Lung (tissue), 12 donors: ENCODE measurements around the gene COL6A6. TPM values are rescaled to one million over a fixed set of nuclear protein-coding genes. Genes with fewer than 3 reads are reported as not detected.

Experiments used
- ATAC-seq: fragments of 200-7000 bp; cut with Tn5 transposase; one replicate; pipeline ENCODE4 v1.9.1; 2020; ENCODE audit warnings: moderate number of reproducible peaks; ENCODE audit not compliant: insufficient read depth, low FRiP score
- DNase-seq, 3 donors: peaks; one replicate each; pipeline ENCODE4 v3.0.0-alpha.2; 2013 to 2017
- H3K27ac ChIP-seq, 2 donors: one replicate each; pipeline ENCODE4 v1.5.1; 2013; ENCODE audit warnings: mild to moderate bottlenecking in 2 of 2, moderate library complexity in 2 of 2, control low read depth in 1 of 2, inconsistent platforms in 1 of 2, low read depth in 1 of 2, low read length in 1 of 2
- H3K27me3 ChIP-seq, 3 donors: one replicate each; pipeline ENCODE4 v1.5.1; 2013; ENCODE audit warnings: low read length in 2 of 3; ENCODE audit not compliant: control insufficient read depth in 3 of 3, insufficient read depth in 3 of 3
- H3K36me3 ChIP-seq, 4 donors: one replicate each; pipeline ENCODE4 v1.5.1; 2013; ENCODE audit warnings: low read length in 4 of 4, mild to moderate bottlenecking in 1 of 4, moderate library complexity in 1 of 4; ENCODE audit not compliant: control insufficient read depth in 4 of 4, insufficient read depth in 4 of 4
- H3K4me1 ChIP-seq, 5 donors: one replicate each; pipeline ENCODE4 v1.5.1; 2013; ENCODE audit warnings: low read length in 5 of 5, mild to moderate bottlenecking in 2 of 5, moderate library complexity in 1 of 5; ENCODE audit not compliant: control insufficient read depth in 5 of 5, insufficient read depth in 5 of 5
- H3K4me3 ChIP-seq: one replicate; pipeline ENCODE4 v1.5.1; 2013; ENCODE audit warnings: mild to moderate bottlenecking, control low read depth, moderate library complexity
- H3K9ac ChIP-seq, 2 donors: one replicate each; pipeline ENCODE4 v1.5.1; 2013; ENCODE audit warnings: low read length in 2 of 2, control low read depth in 1 of 2; ENCODE audit not compliant: insufficient read depth in 1 of 2
- H3K9me3 ChIP-seq, 4 donors: one replicate each; pipeline ENCODE4 v1.5.1; 2013; ENCODE audit warnings: low read length in 3 of 4, mild to moderate bottlenecking in 1 of 4, moderate library complexity in 1 of 4; ENCODE audit not compliant: control insufficient read depth in 4 of 4, insufficient read depth in 3 of 4
- CTCF ChIP-seq: IDR thresholded peaks from 2 replicates; pipeline ENCODE4 v1.5.1; 2012; ENCODE audit warnings: mild to moderate bottlenecking; ENCODE audit errors: control extremely low read depth, extremely low read depth
- whole genome bisulfite sequencing, 2 donors: extraction: QIAGEN DNeasy Blood & Tissue Kit; methylation state at CpG; one replicate each; pipeline ENCODE4 v1.1.7; 2013; 5-methylcytosine and 5-hydroxymethylcytosine counted together
- polyA plus RNA-seq, 2 donors: library from polyadenylated mRNA; stranded (reverse); fragments of 200-250 nt; gene quantifications; one replicate each; pipeline ENCODE4 v1.2.1, GENCODE V29; 2013
- total RNA-seq, 2 donors: library from RNA; depleted of rRNA in 1 of 2; stranded (reverse); fragments of >200 nt in 1 of 2; gene quantifications; one replicate each; pipeline ENCODE4 v1.2.1, GENCODE V29; 2014 to 2021
- donor health status: control.
- donor health status: control.
- donor health status: Bipolar disorder and iron deficiency.
- donor health status: healthy.
- donor health status: DM: yes; HTN: yes; CAD: no.

The COL6A6 gene
- total and polyA plus RNA-seq, 4 donors = 0.32 to 42.8 (median 3.8) TPM

- no peak for TF ChIP-seq CTCF
- ATAC-seq = no peak
- Histone ChIP-seq H3K9ac (no peak overlapping the region), H3K27me3 (no peaks in the 10 kb centered on the region), H3K4me1 (peaks cover 0 to 16% (median 4%) of the 10 kb centered on the region in 5 donors), H3K27ac (no peak overlapping the region), H3K9me3 (peaks cover 0 to 3% (median 0%) of the 10 kb centered on the region in 4 donors), H3K4me3 (no peak overlapping the region), H3K36me3 (no peaks in the 10 kb centered on the region)
- 81 to 90% methylated on average over 3 of the region's 3 CpGs for WGBS, 2 donors
- DNase-seq = no peak
Measured at GRCh38 chr3:130506031-130506430, 10.9 kb upstream of the COL6A6 start.

- Histone ChIP-seq H3K9me3 (peaks cover 0 to 3% (median 0%) of the 10 kb centered on the region in 4 donors), H3K36me3 (no peaks in the 10 kb centered on the region), H3K4me3 (no peak overlapping the region), H3K27ac (no peak overlapping the region), H3K27me3 (no peaks in the 10 kb centered on the region), H3K9ac (no peak overlapping the region), H3K4me1 (peaks cover 0 to 16% (median 4%) of the 10 kb centered on the region in 5 donors)
- DNase-seq = no peak
- ATAC-seq = no peak
- WGBS, 2 donors = 90 to 92% methylated on average over 2 of the region's 2 CpGs
- no peak for TF ChIP-seq CTCF
Measured at GRCh38 chr3:130507746-130508145, 9.2 kb upstream of the COL6A6 start.

- no peaks in the 10 kb centered on the region for H3K36me3 ChIP-seq
- WGBS, 2 donors = 52 to 64% methylated on average over 6 of the region's 6 CpGs
- ATAC-seq = no peak
- peaks cover 0 to 3% (median 0%) of the 10 kb centered on the region in 4 donors for H3K9me3 ChIP-seq
- no peak overlapping the region for H3K9ac ChIP-seq
- no peak overlapping the region for H3K4me3 ChIP-seq
- H3K4me1 ChIP-seq = peaks cover 0 to 19% (median 4%) of the 10 kb centered on the region in 5 donors
- no peak overlapping the region for H3K27ac ChIP-seq
- peak; percentile 87 to 95 (median 91) for DNase-seq
- no peak for TF ChIP-seq CTCF
- H3K27me3 ChIP-seq = no peaks in the 10 kb centered on the region
Measured at GRCh38 chr3:130509008-130509407, 8.0 kb upstream of the COL6A6 start.

GRCh38 chr3:130514681-130515080 is 2.3 kb upstream of the COL6A6 start:
- Histone ChIP-seq H3K27me3 (peaks cover 3 to 28% (median 5%) of the 10 kb centered on the region in 3 donors), H3K4me3 (no peak overlapping the region), H3K9ac (no peak overlapping the region), H3K4me1 (peaks cover 0 to 11% (median 0%) of the 10 kb centered on the region in 5 donors), H3K27ac (no peak overlapping the region), H3K9me3 (peaks cover 0 to 6% (median under 1%) of the 10 kb centered on the region in 4 donors), H3K36me3 (no peaks in the 10 kb centered on the region)
- TF ChIP-seq CTCF = no peak
- 52 to 86% methylated on average over 1 of the region's 1 CpG for whole genome bisulfite sequencing, 2 donors
- ATAC-seq (no peak), DNase-seq (peak in 1 of 3 donors; percentile 49)
